Inflammatory macrophage treated with lipopolysaccharide for 4 hours (primary cell): ENCODE measurements around the gene MPEG1.

Experiments used
- DNase-seq: peaks from one replicate; pipeline ENCODE4 v3.0.0-alpha.2; 2020

MPEG1 gene, protein sequence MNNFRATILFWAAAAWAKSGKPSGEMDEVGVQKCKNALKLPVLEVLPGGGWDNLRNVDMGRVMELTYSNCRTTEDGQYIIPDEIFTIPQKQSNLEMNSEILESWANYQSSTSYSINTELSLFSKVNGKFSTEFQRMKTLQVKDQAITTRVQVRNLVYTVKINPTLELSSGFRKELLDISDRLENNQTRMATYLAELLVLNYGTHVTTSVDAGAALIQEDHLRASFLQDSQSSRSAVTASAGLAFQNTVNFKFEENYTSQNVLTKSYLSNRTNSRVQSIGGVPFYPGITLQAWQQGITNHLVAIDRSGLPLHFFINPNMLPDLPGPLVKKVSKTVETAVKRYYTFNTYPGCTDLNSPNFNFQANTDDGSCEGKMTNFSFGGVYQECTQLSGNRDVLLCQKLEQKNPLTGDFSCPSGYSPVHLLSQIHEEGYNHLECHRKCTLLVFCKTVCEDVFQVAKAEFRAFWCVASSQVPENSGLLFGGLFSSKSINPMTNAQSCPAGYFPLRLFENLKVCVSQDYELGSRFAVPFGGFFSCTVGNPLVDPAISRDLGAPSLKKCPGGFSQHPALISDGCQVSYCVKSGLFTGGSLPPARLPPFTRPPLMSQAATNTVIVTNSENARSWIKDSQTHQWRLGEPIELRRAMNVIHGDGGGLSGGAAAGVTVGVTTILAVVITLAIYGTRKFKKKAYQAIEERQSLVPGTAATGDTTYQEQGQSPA

DNA sequence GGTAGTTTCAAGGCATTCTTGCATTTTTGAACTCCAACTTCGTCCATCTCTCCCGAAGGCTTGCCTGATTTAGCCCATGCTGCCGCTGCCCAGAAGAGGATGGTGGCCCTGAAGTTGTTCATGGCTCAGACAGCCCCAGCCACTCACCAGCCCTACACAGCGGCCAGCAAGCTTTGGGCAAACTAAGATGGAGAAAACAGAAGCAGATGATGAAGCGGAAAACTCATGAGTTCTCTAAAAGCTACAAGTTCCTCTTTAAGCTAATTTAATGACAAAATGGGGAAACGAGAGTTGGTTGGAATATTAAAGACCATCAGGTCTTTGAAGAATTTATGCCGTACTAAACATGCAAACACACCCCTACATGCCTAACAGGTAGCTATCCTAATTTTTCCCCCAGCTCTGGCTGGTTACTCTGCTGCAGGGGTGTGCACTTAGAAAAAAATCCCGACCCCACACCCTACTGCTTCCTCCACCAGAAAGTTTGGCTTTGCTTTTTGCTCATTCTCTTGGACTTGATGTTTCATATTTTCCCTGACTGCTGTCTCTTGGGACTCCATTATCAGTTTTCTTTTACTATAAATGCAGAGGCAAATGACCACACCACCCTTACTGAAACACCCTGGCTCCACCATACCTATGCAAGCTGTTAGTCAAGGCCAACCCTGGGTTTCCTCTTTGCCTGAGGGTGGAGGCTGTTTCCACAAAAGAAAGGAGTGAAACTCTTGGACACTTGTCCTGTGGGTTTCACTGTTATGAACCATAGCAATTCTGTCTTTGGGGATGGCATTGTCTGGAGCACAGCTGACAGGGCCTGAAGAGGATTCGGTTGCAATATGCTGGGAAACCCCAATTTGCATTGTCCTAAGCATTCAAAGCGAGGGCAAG lies at the start of gene MPEG1:
Gene MPEG1 (minus strand): TSS at position 184 of the 888 bp plus-strand sequence. CDS start 62 bp downstream, at position 122.
- DNase-seq, result peak; percentile 94

DNA sequence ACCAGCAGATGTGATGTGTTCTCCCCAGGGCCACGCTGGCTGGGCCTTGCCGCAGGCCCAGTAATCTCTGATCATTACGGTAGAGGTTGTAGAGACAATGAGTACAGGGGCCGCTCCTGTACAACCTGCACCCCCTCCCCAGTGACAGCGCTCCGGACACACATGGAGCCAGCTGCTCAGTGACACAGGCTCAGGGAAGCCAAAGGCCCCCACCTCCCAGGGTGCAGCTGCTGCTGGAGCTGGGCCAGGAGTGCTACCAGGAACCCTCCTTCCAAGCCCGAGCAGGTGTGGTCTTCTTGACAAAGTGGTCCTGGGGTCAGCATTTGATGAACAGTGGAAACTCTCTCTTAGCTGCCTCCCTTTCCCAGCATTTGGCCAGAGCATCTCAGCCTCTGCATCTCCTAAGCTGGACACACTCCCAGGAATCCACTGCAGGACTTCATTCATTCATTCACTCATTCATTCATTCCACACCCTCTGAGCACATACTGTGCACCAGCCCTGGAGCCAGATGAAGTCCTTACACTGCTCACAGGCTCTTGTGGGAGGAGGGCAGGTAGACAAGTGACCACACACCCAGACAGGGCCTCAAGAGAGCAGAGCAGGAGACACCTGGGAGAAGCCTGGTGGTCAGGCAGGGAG lies 49.6 kb upstream of the MPEG1 start:
- no peak for DNase-seq

DNA sequence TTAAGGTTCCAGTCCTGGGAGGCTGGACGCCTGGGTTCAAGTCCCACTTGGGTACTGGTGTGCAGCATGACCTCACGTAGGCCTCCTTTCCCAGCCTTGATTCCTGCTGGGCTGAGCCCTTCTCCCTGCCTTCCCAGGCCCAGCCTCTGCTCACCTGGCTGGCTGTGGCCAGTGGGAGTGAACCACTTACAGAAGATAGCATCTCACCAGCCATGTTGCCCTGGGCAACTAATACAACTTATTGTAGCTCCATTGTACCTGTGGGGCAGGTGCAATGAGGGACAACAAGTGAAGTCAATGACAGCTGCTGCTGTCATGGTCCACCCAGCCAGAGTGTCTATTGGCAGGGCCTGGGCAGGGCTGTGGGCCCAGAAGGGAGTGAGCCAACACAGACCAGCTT lies 48.4 kb upstream of the MPEG1 start:
- DNase-seq, result no peak

DNA sequence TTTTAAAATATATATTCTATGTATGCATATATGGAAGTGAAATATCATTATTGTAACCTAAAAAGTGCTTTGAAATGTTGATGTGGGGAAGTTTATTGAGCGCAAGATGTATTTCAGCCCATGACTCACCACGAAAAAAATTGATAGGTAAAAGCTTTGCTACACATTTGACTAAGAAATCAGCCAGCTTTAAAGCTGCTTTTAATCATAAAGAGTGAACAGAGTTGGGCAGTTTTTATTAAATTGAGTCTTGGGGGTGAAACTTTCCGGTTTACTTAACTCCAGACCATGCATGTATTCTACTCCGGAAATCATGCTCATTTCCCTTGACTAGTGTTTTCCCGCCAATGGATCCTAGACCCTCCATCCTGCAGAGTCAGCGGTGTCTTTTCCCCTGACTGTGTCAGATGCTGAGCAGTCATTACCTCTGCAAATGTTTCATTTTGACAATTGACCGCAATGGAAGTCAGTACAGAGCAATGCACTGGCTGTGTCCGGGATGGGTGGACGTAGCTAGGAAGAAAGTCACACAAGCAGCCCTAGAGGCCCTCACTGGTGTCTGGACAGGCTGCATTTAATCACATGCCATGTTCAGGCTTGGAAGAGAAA lies 47.2 kb upstream of the MPEG1 start:
- no peak for DNase-seq

DNA sequence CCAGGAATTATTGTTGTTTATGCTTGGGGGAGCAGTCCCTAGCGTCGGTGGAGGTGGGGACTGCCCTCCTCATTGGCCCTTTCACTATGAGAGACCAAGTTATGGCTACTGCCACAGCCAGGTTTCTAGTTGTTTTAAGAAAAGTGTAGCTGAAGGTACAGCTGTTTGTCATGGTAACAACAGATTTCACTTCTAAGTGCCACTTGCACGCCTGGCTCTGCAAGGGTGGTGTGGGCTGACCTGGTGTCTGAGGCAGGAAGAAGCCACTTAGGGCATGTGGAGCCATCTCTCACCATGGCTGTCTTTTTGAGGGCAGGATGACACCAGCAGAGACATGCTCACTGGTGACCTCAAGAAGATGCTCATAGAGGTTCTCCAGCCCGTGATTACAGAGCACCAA lies 46.3 kb upstream of the MPEG1 start:
- DNase-seq, result no peak

DNA sequence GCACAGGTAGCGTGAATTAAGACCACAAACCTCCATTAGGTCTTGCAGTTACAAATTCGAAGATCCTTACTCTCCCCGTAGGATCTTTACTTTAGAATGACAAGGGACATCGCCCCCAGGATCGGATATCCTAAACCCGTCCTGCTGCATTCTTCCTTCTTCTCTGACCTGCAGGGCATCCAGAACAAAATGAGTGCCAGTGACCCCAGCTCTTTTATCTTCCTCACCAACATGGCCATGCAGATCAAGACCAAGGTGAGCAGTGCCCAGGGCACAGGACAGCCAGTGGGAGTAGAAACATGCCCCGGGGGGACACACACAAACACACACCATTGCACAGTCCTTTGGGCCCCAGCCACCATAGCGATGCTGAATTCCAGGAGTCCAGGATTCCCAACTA lies 42.6 kb upstream of the MPEG1 start:
- no peak for DNase-seq

DNA sequence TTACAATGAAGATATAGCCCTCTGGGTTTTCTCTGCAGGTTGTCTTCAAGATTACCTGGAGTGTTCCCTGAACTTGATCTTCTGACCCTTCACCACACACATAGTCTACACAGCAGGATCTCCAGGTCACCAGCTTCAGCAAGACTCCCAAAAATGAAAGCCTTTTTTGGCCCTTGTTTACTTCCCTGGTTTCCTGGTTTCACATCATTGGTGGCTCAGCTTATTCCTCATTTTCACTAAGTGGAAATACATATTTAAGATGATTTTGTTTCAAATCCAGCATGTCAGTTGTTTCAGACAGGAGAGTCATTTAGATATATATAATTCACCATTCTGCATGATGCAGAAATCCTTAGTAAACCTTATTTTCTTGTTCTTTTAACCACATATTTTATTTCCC lies 41.6 kb upstream of the MPEG1 start:
- peak; percentile 71 for DNase-seq

DNA sequence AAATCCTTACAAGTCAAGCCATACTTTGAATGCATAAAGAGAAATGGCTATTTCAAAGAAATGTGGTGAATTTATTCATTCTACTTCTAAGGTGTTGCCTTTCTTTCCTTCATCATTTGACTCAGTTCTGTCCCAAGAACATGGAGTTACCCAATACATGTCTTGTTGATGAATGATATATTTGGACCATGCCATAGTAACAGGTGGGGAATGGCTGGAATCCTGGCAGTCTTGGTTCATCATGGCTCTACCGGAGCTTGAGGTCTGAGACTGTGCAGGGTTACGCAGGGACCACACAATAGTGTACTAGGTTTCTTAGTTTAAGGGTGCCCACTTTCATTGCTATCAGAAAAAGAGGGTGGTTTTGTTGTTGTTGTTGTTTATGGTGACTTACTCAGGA lies 40.3 kb upstream of the MPEG1 start:
- DNase-seq, result no peak

DNA sequence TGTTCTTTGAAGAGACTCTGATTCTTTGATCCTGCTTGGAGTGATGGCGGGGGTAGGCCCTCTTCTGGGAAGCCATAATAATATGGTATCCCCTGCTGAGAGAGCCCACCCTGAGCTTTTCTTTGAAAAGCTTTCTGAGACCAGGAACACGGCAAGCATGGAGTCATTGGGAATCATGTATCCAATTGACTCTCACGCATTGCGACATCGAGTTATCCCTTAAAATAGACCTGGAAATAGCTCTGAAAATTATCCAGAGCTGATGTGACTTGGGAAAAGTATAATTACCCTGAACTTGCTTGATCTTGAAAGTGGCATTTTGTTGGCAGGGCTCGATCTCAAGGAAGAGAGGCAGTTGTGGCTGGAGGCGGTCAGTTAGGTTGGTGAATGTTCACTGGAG lies 36.8 kb upstream of the MPEG1 start:
- no peak for DNase-seq

DNA sequence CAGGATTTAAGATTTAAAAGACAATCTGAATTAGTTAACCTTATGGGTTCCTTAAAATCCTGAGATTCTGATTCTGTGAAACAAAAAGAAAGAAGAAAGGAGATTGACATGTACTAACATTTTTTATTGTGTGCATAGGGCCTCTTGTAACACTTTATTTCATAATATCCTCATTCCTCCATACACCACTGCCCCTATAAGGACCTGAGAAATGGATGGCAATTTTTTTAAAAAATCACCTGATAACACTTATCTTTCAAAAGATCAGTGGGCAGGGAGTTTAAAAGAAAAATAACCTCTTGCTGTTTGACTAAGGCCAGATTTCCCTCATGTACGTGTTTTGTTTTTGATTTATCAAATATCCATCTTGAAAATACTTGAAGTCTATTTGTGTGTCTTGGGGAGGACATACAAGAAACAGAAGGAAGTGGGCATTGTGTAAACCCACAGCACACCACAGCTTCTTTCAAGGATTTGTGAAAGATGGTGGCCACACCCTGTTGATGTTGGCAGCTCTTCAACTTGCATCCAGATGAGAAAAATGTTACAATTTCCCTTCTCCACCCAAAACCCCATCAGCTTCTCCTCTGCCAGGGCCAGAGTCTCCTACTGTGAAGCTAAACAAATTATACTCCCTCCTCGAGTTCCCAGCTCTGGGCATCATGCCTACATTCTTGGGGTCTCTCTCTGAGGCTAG lies 35.0 kb upstream of the MPEG1 start:
- DNase-seq, result peak; percentile 84

DNA sequence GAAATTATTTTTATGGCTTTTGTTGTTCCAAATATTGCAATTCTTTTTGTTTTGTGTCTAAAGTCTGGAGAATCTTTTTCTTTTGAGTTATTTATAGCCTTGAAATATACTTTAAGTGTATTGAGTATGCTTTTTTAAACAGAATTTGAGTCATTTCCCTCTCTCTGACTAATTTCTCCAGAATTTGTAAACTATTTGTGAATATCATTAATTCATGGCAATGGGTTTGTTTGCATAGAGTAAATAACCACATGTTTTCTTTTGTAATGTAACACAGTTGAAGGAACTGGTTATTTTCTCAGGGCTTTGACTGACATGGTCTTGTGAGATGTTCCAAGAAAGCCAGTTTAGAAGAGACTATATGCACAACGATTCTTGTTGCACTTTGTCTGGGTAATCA lies 30.9 kb upstream of the MPEG1 start:
- no peak for DNase-seq

DNA sequence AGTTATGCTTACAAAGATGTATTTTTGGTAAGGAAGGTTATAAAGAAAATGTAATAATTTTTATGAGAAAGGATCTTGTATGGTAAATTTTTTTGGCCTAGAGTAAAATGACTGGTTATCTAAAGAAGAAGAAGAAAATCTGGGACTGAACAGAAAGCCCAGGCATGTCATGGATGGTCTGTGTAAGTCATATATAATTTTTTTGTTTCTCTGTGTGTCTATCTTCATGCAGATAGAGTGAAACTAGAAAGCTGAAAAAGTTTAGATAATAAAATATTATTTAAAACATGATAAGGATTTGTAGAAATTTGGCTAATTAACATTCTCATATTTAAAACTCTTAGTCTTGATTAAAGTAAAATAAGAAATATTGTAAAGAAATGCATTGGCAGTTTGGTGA lies 27.6 kb upstream of the MPEG1 start:
- DNase-seq, result no peak

DNA sequence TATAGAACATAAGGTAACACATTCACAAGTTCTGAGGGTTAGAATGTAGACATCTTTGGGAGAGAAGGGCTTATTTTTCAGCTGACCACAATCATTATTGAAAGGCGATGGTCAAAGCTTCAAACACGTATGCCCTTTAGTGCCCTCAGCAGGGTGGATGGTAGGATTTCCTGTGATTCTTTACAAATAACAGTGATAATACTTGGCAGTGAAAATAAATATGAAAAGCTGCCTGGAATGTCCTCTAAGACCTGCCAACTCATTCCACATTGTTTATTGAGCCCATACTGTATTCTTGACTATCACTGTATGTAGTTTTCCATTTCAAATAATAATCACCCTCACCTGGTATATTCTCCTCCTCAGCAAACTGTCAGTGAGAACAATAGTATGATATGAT lies 13.7 kb upstream of the MPEG1 start:
- no peak for DNase-seq

DNA sequence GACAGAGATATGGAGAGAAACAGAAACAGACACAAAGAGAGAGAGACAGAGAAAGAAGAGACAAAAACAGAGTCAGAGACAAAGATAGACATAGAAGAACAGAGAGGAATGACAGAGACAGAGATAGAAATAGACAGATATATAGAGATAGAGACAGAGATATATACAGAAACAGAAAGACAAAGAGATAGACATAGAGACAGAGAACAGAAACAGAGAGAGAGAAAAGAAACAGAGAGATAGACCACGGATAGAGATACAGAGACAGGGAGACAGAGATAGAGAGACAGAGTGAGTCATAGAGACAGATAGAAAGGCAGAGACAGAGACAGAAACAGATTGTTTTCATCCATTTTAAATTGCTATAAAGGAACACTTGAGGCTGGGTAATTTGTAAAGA lies 12.3 kb upstream of the MPEG1 start:
- no peak for DNase-seq

DNA sequence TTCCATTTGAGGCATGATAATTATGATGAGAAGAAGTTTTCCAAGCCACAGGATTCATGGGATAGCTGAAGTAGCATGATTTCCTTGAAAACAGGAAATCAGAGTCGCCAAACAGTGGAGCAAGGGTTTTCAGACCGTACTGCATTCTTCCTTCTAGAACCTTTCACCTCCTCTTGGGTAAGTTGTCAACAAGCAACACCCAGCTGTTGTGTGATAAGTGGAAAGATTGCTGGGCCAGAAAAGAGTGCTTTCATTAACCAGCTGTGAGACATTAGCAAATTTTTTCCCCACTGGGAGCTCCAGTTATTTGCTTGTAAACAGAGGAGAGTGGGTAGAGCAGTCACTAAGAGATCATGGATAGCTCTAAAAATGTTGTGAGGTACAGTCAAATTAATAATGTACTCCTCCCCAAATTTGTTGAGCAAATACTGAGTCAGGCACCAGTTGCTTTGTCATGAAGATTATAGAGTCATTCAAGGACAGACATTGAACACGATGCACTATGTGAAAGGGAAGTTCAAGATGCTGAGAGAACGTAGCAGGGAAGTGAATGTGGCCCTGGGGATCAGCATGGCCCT lies 11.7 kb upstream of the MPEG1 start:
- peak; percentile 94 for DNase-seq

DNA sequence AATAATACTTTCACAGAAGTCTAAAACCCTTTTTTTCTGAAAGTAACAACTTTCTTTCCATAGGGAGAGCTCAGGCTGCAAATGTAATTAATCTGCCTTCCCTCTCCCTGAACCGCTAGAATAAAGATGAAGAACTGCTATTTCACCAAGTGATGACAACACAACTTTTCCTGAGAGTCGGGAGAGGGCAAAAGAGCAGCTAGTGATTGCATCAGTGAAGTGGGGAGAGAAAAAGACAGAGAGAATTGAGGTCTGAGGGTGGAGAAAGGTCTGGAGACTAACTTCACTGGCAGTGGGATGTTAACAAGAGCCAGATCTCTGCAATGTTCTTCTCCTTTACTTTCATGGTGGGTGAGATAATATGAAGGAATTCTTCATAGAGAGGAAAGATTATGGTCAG lies 10.9 kb upstream of the MPEG1 start:
- DNase-seq, result peak; percentile 72

DNA sequence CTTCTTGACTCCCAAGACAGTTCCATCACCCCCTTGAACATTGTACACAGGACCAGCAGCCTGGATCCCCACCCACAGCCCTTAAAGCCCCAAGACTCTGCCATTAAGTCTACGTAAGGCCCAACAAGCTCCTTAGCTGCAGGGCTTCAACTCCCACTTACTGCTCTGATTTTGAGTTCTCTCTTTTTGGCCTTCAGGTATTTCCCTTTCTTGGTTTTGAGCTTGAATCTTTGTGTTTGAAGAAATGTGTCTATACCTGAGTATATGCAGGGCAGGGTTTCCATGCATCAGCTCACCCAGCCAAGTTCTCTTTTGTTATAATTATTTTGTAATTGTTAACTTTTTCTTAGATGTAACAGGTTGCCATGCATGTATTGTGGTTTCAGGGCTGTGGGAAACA lies 10.4 kb upstream of the MPEG1 start:
- no peak for DNase-seq

DNA sequence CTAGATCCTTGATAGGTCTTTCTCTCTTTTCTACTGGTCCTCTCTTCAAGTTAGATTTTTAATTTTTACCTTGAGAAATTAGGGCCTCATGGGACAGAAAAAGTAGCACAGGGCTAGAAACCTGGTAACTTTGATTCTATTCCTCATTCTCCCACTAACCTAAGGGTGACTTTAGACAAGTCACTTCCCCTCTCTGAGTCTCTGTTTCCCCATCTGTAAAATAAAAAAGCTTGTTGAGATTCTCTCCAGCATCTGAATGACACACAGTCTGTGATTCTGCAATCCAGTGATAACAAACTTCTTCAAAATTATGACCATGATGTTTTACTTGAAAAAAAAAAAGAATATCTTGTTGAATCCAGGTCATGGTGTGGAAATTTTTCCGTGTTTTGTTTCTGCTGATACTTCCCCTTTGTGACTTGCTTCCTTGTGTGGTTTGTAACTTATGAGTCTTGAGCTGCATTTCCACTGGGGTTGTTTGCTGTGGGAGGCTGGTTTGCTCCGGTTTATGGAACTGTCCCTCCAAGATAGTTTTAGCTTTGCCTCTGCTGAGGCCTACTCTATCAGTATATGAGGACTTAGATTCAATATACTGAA lies 9.8 kb upstream of the MPEG1 start:
- peak; percentile 96 for DNase-seq

DNA sequence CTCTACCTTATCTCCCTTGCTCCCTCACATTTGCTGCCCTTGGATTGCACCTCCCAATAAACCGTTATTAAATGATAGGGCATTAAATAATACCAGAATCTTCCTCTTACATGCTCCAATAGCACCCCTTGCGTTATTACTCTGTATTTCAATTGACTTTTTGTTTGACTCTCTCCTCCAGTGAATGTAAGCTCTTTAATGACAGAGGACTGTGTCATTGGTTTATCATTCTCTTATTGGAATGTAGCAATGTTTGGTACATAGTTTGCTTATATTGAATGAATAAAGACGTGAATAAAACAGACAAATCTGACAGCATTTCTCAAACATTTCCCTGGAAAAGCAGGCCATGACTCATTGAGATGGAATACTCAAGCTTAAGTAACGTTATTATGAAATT lies 8.7 kb upstream of the MPEG1 start:
- peak; percentile 52 for DNase-seq

DNA sequence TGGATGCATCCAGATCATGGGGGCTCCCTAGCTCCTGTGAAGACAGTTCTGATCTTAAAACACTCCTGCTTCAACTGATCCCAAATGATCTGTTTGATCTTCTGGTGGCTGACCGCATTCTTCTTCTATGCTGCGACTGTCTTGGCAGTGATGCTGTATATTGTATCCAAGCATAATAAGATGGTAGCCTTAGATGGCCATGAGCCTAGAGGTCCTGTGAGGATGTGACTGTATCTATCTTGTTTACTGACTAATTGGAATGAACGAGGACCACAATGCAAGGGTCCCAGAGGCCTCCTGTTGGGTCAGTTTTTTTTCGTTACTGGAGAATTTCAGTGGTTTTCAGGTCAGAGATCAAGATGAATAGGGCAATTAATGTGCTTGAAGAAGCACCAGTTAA lies 7.1 kb upstream of the MPEG1 start:
- no peak for DNase-seq

DNA sequence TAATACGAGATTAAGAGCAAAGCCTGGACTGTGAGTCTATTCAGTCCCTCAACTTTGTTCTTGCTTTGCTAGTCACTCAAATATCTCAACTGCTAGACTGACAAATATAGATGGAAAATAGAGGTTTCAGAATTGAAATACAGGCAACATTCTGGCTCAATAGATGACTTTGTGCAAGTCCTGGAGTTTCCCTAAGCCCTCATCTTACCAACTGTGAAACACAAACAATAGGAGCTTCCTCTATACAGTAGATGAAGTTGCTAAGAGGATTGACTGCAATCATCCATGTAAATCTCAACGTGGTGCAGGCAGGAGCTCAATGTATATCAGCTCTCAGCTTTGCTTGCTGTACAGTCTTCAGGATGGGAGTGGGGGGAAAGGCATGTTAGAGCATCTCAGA lies 6.2 kb upstream of the MPEG1 start:
- DNase-seq, result peak; percentile 94
